WTC11 (cell line): Measurements from ENCODE around the gene RRBP1. TPM values are rescaled to one million over a fixed set of nuclear protein-coding genes. Genes with fewer than 3 reads are reported as not detected.

Experiments used
- ATAC-seq: fragments of 200-7000 bp; cut with Tn5 transposase; 2 replicates; pipeline ENCODE4 v1.10.0; 2021; ENCODE audit warnings: mild to moderate bottlenecking, moderate library complexity
- CTCF ChIA-PET: fragments of 300-600 bp; sonication (Branson Sonifier 250); formaldehyde crosslinking; loops from one replicate; lab custom pipeline; 2021; ENCODE audit warnings: antibody characterized with exemption; lab: Charles Lee
- POLR2A ChIA-PET: fragments of 350-600 bp; sonication (Branson Sonifier 250); formaldehyde crosslinking; loops from one replicate; lab custom pipeline; 2021; ENCODE audit warnings: antibody characterized with exemption; lab: Charles Lee
- DNase-seq: peaks from one replicate; pipeline ENCODE4 v3.0.0; 2021; ENCODE audit warnings: low spot score
- H3K27ac Mint-ChIP-seq: 2 replicates; pipeline ENCODE4 v1.8.0; 2021; ENCODE audit warnings: mixed read lengths
- H3K27me3 Mint-ChIP-seq: 2 replicates; pipeline ENCODE4 v1.8.0; 2021; ENCODE audit warnings: low read depth, mild to moderate bottlenecking, moderate library complexity, mixed read lengths
- H3K36me3 Mint-ChIP-seq: 2 replicates; pipeline ENCODE4 v1.8.0; 2021; ENCODE audit warnings: mixed read lengths
- H3K4me1 Mint-ChIP-seq: 2 replicates; pipeline ENCODE4 v1.8.0; 2022; ENCODE audit warnings: mixed read lengths
- H3K4me3 Mint-ChIP-seq: 2 replicates; pipeline ENCODE4 v1.8.0; 2021; ENCODE audit warnings: mild to moderate bottlenecking, moderate library complexity, mixed read lengths
- H3K9me3 Mint-ChIP-seq: 2 replicates; pipeline ENCODE4 v1.8.0; 2021; ENCODE audit warnings: mixed read lengths
- HMGA2 ChIP-seq: fragments of 250-450 bp; sonication (Bioruptor Pico); IDR thresholded peaks from 2 replicates; pipeline ENCODE4 v1.4.0; 2021; ENCODE audit warnings: mild to moderate bottlenecking, moderate library complexity
- NR3C1 ChIP-seq: sonication (generic); formaldehyde crosslinking; conservative IDR thresholded peaks from 2 replicates; pipeline ENCODE4 v1.8.1; 2023; ENCODE audit warnings: low read depth, mild to moderate bottlenecking, missing genetic modification reagents
- SP1 ChIP-seq: sonication (generic); formaldehyde crosslinking; conservative IDR thresholded peaks from 2 replicates; pipeline ENCODE4 v1.8.1; 2022; ENCODE audit warnings: missing genetic modification reagents
- ZNF232 ChIP-seq: sonication (generic); formaldehyde crosslinking; IDR thresholded peaks from 2 replicates; pipeline ENCODE4 v1.8.0; 2022; ENCODE audit warnings: mild to moderate bottlenecking, missing genetic modification reagents
- ZNF317 ChIP-seq: sonication (generic); formaldehyde crosslinking; IDR thresholded peaks from 2 replicates; pipeline ENCODE4 v1.8.1; 2023; ENCODE audit warnings: low read depth, mild to moderate bottlenecking, moderate library complexity, missing genetic modification reagents, borderline replicate concordance
- total RNA-seq: library from RNA; stranded (reverse); gene quantifications from 3 replicates; pipeline ENCODE4 v1.2.3, GENCODE V29; 2021
- TF ChIP-seq, protein P1 (sequence below): fragments of 250-450 bp; sonication (Bioruptor Pico); IDR thresholded peaks from 2 replicates; pipeline ENCODE4 v1.9.0; 2021; ENCODE audit warnings: moderate library complexity, mild to moderate bottlenecking, inconsistent platforms, borderline replicate concordance
- TF ChIP-seq, protein P2 (sequence below): sonication (generic); formaldehyde crosslinking; IDR thresholded peaks from 2 replicates; pipeline ENCODE4 v1.8.1; 2023; ENCODE audit warnings: mild to moderate bottlenecking, missing genetic modification reagents
- TF ChIP-seq, protein P3 (sequence below): sonication (generic); formaldehyde crosslinking; IDR thresholded peaks from 2 replicates; pipeline ENCODE4 v1.8.0; 2023; ENCODE audit warnings: missing genetic modification reagents, mild to moderate bottlenecking, borderline replicate concordance
- TF ChIP-seq, protein P4 (sequence below): sonication (generic); formaldehyde crosslinking; IDR thresholded peaks from 2 replicates; pipeline ENCODE4 v1.8.0; 2022; ENCODE audit warnings: mild to moderate bottlenecking, missing genetic modification reagents
- TF ChIP-seq, protein P5 (sequence below): sonication (generic); formaldehyde crosslinking; conservative IDR thresholded peaks from 2 replicates; pipeline ENCODE4 v1.8.1; 2023; ENCODE audit warnings: mild to moderate bottlenecking, low read depth, missing genetic modification reagents, moderate library complexity
- TF ChIP-seq, protein P6 (sequence below): fragments of 250-450 bp; sonication (Bioruptor Pico); IDR thresholded peaks from 2 replicates; pipeline ENCODE4 v1.9.0; 2021; ENCODE audit warnings: mild to moderate bottlenecking, borderline replicate concordance

The RRBP1 gene
- total RNA-seq, 1 experiment from 2014 or later, result 171 TPM

DNA sequence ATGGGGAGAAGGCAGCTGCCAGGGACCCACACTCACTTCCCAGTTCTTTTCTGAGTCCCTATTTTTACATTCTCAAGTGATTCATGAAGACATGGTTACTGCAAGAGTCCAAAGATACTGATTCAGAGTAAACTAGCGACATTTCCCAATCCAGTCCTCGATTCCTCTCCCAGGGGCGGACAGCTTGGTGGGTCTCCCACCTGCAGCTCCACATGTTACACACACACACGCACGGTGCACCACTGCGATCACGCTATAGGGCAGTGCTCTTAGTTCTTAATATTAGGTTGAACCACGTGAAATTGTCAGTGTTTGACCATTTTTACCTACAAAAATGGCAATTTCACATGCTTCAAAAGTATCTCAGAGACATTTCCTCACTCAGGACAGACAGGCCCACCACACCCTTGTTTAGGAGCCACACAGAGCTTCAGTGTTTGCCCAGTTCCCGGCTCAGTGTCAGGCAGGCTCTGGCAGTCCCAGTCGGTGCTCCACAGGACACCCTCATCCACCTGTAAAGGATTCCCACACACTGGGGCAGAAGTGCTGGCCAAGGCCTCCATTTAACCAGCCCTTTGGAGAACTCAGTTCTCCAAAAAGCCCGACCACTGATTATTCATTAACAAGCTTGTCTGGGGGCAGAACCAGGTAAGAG is 51.8 kb downstream of the RRBP1 start:
- no peak for DNase-seq
- CTCF ChIA-PET, result interaction anchor here (1.2 to 1.4 kb wide), 2 partner anchors 12 to 125 kb away, joined by 4 read pairs; no protein-coding TSS in a partner anchor
- POLR2A ChIA-PET, result no interaction called here
- TF ChIP-seq, protein P1, sequence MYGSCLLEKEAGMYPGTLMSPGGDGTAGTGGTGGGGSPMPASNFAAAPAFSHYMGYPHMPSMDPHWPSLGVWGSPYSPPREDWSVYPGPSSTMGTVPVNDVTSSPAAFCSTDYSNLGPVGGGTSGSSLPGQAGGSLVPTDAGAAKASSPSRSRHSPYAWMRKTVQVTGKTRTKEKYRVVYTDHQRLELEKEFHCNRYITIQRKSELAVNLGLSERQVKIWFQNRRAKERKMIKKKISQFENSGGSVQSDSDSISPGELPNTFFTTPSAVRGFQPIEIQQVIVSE, result no peak
- TF ChIP-seq, protein P2, sequence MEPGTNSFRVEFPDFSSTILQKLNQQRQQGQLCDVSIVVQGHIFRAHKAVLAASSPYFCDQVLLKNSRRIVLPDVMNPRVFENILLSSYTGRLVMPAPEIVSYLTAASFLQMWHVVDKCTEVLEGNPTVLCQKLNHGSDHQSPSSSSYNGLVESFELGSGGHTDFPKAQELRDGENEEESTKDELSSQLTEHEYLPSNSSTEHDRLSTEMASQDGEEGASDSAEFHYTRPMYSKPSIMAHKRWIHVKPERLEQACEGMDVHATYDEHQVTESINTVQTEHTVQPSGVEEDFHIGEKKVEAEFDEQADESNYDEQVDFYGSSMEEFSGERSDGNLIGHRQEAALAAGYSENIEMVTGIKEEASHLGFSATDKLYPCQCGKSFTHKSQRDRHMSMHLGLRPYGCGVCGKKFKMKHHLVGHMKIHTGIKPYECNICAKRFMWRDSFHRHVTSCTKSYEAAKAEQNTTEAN, result no peak
- TF ChIP-seq HMGA2, result no peak
- TF ChIP-seq, protein P3, sequence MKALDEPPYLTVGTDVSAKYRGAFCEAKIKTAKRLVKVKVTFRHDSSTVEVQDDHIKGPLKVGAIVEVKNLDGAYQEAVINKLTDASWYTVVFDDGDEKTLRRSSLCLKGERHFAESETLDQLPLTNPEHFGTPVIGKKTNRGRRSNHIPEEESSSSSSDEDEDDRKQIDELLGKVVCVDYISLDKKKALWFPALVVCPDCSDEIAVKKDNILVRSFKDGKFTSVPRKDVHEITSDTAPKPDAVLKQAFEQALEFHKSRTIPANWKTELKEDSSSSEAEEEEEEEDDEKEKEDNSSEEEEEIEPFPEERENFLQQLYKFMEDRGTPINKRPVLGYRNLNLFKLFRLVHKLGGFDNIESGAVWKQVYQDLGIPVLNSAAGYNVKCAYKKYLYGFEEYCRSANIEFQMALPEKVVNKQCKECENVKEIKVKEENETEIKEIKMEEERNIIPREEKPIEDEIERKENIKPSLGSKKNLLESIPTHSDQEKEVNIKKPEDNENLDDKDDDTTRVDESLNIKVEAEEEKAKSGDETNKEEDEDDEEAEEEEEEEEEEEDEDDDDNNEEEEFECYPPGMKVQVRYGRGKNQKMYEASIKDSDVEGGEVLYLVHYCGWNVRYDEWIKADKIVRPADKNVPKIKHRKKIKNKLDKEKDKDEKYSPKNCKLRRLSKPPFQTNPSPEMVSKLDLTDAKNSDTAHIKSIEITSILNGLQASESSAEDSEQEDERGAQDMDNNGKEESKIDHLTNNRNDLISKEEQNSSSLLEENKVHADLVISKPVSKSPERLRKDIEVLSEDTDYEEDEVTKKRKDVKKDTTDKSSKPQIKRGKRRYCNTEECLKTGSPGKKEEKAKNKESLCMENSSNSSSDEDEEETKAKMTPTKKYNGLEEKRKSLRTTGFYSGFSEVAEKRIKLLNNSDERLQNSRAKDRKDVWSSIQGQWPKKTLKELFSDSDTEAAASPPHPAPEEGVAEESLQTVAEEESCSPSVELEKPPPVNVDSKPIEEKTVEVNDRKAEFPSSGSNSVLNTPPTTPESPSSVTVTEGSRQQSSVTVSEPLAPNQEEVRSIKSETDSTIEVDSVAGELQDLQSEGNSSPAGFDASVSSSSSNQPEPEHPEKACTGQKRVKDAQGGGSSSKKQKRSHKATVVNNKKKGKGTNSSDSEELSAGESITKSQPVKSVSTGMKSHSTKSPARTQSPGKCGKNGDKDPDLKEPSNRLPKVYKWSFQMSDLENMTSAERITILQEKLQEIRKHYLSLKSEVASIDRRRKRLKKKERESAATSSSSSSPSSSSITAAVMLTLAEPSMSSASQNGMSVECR, result no peak
- TF ChIP-seq, protein P4, sequence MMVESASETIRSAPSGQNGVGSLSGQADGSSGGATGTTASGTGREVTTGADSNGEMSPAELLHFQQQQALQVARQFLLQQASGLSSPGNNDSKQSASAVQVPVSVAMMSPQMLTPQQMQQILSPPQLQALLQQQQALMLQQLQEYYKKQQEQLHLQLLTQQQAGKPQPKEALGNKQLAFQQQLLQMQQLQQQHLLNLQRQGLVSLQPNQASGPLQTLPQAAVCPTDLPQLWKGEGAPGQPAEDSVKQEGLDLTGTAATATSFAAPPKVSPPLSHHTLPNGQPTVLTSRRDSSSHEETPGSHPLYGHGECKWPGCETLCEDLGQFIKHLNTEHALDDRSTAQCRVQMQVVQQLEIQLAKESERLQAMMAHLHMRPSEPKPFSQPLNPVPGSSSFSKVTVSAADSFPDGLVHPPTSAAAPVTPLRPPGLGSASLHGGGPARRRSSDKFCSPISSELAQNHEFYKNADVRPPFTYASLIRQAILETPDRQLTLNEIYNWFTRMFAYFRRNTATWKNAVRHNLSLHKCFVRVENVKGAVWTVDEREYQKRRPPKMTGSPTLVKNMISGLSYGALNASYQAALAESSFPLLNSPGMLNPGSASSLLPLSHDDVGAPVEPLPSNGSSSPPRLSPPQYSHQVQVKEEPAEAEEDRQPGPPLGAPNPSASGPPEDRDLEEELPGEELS, result no peak
- no peak for TF ChIP-seq ZNF232 (CRISPR knock-in tag)
- no peak for TF ChIP-seq ZNF317
- TF ChIP-seq SP1 (CRISPR knock-in tag), result no peak
- no peak for TF ChIP-seq NR3C1 (CRISPR knock-in tag)
- TF ChIP-seq, protein P5, sequence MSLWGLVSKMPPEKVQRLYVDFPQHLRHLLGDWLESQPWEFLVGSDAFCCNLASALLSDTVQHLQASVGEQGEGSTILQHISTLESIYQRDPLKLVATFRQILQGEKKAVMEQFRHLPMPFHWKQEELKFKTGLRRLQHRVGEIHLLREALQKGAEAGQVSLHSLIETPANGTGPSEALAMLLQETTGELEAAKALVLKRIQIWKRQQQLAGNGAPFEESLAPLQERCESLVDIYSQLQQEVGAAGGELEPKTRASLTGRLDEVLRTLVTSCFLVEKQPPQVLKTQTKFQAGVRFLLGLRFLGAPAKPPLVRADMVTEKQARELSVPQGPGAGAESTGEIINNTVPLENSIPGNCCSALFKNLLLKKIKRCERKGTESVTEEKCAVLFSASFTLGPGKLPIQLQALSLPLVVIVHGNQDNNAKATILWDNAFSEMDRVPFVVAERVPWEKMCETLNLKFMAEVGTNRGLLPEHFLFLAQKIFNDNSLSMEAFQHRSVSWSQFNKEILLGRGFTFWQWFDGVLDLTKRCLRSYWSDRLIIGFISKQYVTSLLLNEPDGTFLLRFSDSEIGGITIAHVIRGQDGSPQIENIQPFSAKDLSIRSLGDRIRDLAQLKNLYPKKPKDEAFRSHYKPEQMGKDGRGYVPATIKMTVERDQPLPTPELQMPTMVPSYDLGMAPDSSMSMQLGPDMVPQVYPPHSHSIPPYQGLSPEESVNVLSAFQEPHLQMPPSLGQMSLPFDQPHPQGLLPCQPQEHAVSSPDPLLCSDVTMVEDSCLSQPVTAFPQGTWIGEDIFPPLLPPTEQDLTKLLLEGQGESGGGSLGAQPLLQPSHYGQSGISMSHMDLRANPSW (CRISPR knock-in tag), result no peak
- TF ChIP-seq, protein P6, sequence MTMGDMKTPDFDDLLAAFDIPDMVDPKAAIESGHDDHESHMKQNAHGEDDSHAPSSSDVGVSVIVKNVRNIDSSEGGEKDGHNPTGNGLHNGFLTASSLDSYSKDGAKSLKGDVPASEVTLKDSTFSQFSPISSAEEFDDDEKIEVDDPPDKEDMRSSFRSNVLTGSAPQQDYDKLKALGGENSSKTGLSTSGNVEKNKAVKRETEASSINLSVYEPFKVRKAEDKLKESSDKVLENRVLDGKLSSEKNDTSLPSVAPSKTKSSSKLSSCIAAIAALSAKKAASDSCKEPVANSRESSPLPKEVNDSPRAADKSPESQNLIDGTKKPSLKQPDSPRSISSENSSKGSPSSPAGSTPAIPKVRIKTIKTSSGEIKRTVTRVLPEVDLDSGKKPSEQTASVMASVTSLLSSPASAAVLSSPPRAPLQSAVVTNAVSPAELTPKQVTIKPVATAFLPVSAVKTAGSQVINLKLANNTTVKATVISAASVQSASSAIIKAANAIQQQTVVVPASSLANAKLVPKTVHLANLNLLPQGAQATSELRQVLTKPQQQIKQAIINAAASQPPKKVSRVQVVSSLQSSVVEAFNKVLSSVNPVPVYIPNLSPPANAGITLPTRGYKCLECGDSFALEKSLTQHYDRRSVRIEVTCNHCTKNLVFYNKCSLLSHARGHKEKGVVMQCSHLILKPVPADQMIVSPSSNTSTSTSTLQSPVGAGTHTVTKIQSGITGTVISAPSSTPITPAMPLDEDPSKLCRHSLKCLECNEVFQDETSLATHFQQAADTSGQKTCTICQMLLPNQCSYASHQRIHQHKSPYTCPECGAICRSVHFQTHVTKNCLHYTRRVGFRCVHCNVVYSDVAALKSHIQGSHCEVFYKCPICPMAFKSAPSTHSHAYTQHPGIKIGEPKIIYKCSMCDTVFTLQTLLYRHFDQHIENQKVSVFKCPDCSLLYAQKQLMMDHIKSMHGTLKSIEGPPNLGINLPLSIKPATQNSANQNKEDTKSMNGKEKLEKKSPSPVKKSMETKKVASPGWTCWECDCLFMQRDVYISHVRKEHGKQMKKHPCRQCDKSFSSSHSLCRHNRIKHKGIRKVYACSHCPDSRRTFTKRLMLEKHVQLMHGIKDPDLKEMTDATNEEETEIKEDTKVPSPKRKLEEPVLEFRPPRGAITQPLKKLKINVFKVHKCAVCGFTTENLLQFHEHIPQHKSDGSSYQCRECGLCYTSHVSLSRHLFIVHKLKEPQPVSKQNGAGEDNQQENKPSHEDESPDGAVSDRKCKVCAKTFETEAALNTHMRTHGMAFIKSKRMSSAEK (CRISPR knock-in tag), result no peak
- Mint-ChIP-seq H3K27me3 (no peaks in the 10 kb centered on the region), H3K9me3 (no peaks in the 10 kb centered on the region), H3K36me3 (peaks cover 60% of the 10 kb centered on the region), H3K4me3 (no peak overlapping the region), H3K27ac (peak overlapping the region; percentile 49; the same call in 1 of the 2 replicates), H3K4me1 (no peaks in the 10 kb centered on the region)
- ATAC-seq, result no peak
